8988T (cell line): ENCODE measurements around the gene ASAP3.
"Not testable (repeated sequence)": the region's sequence is repeated elsewhere in the genome, so short reads cannot be mapped to it uniquely, and the experiment has no call there.

ENCODE experiments used
- DNase-seq: peaks from one replicate; pipeline ENCODE4 v3.0.0; 2011

ASAP3 gene

DNA sequence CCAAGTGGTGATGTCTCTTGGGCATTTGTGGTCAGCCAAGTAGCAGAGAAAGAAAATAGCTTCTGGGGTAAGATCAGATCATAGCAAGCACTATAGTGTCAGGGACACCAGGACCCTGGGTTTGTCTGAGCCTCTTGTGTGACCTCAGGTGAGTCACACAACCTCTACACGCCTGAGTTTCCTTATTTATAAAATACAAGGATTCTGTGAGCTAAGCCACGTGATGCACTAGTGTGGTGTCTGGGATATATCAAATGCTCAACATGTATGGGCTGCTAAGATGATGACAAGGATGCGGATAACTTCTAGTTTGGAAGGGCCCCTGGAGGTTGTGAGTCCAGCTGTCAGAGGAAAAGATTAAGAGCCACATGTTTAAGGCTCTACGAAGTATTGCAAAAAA lies 89.8 kb downstream of the ASAP3 start:
- no peak for DNase-seq

DNA sequence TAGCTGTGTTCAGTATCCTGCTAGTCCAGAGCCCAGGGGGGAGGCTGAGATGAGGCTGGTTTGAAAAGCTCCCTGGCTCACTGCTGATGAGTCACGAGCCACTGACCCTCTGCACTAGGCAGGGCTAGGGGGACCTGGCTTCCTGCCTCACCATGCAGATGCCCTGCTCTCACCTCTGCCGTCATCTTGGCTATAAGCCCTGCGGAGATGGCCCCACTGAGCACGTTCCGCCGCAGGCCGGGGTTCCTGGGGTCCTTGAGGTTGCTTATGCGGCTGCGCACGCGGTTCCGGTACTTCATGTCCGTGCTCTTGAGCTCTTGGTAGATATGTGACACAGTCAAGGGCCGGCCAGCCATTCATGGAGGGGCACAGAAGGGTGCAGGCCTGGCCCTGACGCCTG lies 90.3 kb downstream of the ASAP3 start:
- no peak for DNase-seq

GRCh38 chr1:23392125-23392855 lies 91.7 kb downstream of the ASAP3 start:
- DNase-seq = no peak

DNA sequence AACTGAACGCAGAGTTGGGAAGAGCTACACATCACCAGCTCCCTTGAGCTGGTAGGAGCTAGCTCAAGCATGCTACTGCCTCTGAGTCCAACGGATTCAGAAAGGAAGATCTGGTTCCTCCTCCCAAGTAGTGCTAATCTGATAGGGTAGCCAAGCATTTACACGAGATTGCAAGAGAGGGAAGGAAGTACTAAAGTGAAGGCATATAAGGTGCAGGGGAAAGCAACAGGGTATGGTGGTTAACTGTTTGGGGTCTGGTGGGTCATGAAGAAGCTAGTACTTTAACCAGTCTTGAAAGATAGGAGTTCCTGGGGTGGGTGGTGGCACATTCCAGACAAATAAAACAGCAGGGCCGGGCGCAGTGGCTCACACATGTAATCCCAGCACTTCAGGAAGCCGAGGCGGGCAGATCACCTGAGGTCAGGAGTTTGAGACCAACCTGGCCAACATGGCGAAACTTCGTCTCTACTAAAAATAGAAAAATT lies 94.1 kb downstream of the ASAP3 start:
- DNase-seq = no peak

DNA sequence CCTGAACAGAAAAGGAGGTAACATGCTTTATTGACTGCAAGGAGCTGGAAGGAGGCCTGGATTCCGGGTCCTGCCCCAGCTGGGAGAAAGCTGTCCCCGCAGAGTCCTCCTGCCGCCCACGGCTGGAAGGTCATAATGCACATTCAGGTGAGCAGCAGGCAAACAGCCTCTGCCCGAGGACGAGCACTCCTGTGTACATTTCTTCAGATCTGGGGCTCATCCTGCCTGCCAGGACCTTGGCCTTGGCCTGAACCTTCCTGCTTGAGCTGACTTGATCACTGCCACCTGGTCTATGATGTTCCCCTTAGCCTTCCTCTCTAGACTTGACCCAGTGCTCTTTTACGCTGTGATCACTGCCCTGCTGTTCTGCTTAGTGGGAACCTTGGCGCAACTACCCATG lies 96.5 kb downstream of the ASAP3 start:
- no peak for DNase-seq

GRCh38 chr1:23385119-23385621 lies 98.8 kb downstream of the ASAP3 start:
- DNase-seq = no peak

DNA sequence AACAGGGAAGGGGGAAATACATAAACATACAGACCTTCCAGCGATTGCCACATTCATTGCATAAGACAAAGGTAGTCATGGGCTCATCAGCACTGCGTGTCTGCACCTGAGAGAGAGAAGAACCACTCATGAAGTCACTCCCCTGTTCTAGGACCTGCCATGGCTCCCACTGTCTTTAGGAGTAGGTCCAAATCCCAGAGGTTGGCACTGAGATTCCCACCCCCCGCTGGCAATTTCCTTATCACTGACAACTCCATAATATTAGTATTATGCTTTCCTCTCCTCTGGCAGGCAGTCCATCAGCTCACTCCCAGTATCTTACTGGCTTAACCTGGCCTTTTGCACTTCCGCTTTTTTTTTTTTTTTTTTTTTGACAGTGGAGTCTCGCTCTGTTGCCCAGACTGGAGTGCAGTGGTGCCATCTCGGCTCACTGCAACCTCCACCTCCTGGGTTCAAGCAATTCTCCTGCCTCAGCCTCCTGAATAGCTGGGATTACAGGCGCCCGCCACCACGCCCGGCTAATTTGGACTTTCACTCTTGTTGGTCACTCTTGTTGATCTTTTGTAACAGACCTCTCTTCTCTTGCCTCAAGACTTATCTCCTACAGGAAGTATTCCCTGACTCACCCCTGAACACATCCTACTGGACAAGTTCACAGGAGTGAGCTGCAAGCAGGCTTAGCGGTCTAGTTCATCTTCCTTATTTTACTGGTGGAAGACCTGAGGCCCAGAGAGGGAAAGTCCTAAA lies 99.5 kb downstream of the ASAP3 start:
- no peak for DNase-seq

DNA sequence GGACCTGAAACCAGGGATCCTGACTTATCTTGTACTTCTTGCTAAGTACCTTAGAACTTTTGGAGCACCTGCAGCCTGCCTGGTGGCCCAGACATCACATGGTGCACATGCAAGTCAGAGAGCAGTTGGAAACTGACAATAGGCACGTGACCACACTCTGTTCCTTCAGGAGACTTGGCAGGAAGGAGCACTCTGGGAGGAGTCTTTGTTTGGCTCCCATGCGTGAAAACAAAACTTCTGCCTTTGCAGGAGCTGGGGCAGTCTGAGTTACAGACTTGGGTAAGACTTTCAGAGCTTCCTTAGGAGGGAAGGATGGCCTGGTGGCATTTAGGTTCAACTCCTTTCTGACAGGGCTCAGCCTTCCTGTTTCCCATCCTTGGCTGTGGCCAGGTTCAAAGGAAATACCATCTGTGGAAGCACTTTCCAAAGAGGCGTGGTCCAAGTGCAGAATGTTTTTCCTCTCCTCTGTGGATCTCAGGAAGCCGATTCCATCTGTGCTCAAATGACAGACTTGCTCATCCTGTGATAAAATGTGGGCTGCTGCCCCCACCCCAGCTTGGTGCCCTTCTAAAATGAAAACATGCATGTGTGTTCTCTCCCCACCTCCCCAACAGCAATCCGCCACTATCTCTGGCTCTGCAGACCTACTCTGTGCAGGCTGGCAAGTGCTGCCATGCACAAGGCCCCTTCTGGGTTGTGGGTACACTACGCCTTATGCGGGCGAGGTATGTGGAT lies 100.2 kb downstream of the ASAP3 start:
- DNase-seq = no peak

DNA sequence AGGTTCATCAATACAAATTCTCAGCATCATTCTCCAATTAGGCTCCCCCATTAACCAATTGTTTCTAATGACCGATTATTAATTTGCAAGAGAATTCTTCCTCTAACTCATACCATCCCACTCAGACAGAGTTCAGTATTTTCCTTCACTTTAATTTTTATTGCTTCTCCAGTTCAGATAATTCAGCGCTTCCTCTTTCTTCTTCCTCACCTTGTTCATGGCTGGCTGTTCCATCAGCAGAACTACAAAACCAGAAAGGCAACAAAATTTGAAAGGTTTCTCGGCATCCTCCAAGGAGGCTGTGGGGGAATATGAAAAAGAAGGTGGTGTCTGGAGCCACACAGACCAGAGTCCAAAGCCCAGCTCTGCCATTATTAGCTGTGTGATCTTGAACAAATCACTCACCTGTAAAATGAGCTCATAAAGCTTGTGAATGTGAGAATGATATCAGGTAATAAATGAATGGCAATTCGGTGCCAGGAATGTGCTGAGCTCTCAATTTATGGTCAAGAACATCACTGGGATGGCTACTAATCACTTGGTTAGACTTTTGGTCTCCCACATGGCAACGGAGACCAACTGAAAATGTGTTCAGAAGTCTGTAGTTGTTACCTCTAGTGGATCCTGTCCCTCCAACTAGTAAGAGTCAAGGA lies 102.6 kb downstream of the ASAP3 start:
- no peak for DNase-seq

DNA sequence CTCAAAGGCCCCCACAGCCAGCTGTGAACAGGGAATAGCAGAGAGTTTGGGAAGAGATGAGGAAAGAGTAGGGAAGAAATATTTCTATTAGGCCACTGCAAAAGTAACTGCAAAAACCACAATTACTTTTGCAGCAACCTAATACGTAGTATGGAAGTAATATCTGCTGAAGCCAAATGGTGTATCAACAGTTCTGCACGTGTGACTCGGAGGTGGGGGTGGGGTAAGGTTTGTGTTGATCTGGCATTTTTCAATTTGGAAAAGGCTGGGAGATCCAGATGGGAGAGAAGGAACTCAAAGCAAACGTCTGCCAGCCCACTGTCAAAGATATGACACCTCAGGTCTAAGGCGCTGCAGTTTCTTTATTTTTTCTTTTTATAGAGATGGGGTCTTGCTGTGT lies 103.3 kb downstream of the ASAP3 start:
- DNase-seq = no peak

GRCh38 chr1:23380236-23380635 lies 103.7 kb downstream of the ASAP3 start:
- DNase-seq = not testable (repeated sequence)
